ENCODE results near the gene INPP5E.

INPP5E gene

DNA sequence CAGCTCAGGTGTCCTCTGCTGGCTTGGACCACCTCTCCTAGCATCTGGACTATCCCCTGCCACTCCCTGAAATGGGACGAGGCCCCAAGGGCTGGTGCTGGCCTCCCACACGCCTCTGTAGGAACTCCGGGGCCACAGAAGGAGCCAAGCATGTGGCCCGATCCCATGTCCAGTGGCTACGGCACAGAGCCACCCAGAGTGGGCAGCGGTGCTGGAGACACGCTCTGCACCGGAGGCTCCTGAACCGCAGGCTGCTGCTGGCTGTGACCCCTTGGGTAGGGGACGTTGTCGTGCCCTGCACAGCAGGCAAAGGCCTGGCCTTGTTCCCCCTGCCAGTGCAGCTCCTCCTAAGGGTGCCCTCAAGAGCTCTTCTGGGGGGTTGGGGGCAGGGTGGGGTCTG, 59.8 kb downstream of the INPP5E start:
- no peak for DNase-seq

DNA sequence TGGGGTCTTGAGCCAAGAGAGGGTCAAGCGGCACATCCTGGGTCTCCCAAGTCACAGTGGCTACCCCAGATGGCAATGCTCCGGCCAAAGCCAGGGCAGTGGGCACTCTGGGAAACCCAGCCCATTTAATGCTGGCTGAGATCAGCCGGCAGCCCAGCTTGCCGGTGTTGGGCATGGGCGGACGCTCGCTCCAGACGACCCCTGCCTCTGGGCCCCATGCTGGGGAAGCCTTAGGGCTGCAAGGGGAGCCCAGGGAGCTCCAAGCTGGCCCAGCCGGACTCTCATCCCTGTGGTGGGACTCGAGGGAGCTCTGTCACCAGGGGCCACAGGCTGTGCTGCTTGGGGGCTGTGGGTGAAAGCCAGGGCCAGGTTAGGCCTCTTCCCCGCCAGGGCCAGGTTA, 60.2 kb downstream of the INPP5E start:
- no peak for DNase-seq

DNA sequence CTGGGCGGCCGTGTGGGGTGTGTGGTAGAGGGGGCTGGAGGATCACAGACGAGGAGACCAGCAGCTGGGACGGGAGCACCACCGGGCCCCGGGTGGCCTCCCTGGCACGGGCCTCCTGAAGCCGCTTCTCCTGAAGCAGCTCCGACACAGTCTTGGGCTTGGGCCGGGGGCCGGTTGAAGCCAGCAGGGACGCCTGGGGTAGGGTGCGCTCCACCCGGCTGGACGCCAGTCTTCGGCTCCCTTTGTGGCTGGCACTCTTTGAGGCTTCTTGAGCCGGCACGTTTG, 60.7 kb downstream of the INPP5E start:
- DNase-seq, result no peak
